DND-41 (cell line): ENCODE results near the gene UBE2QL1.

Experiments
- EZH2 ChIP-seq: IDR thresholded peaks from 3 replicates; pipeline ENCODE4 v1.6.1; 2012; ENCODE audit warnings: borderline replicate concordance, low read depth, mild to moderate bottlenecking, moderate library complexity, low read length, inconsistent platforms; ENCODE audit not compliant: severe bottlenecking
- TF ChIP-seq, protein P1 (sequence below): IDR thresholded peaks from 2 replicates; pipeline ENCODE4 v1.5.1; 2012; ENCODE audit warnings: borderline replicate concordance, low read length, moderate library complexity, mild to moderate bottlenecking; ENCODE audit not compliant: poor library complexity, severe bottlenecking; ENCODE audit errors: extremely low read depth

GRCh38 chr5:6427694-6428093, 21.0 kb upstream of the UBE2QL1 start:
- TF ChIP-seq, protein P1, sequence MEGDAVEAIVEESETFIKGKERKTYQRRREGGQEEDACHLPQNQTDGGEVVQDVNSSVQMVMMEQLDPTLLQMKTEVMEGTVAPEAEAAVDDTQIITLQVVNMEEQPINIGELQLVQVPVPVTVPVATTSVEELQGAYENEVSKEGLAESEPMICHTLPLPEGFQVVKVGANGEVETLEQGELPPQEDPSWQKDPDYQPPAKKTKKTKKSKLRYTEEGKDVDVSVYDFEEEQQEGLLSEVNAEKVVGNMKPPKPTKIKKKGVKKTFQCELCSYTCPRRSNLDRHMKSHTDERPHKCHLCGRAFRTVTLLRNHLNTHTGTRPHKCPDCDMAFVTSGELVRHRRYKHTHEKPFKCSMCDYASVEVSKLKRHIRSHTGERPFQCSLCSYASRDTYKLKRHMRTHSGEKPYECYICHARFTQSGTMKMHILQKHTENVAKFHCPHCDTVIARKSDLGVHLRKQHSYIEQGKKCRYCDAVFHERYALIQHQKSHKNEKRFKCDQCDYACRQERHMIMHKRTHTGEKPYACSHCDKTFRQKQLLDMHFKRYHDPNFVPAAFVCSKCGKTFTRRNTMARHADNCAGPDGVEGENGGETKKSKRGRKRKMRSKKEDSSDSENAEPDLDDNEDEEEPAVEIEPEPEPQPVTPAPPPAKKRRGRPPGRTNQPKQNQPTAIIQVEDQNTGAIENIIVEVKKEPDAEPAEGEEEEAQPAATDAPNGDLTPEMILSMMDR = no peak
- TF ChIP-seq EZH2 = no peak
